ENCODE data around the gene ARSI.

DNA sequence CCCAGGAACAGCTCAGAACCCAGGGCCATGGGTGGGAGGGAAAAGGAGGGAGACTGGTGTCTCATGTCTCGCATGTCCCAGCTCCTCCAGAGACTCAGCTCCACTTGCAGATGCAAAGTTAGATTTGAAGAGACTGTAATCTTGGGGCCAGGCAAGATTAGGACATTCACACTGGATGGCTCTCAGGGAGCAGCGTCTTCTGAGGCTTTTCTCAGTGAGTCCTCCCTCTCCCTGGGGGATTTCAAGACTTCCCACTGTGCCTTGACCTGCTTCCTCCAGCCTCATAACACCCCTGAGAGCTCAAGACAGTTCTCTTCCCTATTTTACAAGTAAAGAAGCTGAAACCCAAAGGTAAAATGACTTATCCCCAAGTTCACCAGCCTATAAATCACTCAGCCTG lies 44.3 kb upstream of the ARSI start:
- TF ChIP-seq, protein P1, sequence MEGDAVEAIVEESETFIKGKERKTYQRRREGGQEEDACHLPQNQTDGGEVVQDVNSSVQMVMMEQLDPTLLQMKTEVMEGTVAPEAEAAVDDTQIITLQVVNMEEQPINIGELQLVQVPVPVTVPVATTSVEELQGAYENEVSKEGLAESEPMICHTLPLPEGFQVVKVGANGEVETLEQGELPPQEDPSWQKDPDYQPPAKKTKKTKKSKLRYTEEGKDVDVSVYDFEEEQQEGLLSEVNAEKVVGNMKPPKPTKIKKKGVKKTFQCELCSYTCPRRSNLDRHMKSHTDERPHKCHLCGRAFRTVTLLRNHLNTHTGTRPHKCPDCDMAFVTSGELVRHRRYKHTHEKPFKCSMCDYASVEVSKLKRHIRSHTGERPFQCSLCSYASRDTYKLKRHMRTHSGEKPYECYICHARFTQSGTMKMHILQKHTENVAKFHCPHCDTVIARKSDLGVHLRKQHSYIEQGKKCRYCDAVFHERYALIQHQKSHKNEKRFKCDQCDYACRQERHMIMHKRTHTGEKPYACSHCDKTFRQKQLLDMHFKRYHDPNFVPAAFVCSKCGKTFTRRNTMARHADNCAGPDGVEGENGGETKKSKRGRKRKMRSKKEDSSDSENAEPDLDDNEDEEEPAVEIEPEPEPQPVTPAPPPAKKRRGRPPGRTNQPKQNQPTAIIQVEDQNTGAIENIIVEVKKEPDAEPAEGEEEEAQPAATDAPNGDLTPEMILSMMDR (conservative IDR thresholded peaks at IDR 0.05 in 1 of 2, IDR thresholded peaks at IDR 0.05 in 1 of 2; ENCODE audit: extremely low read depth in 1 of 2, insufficient read depth in 1 of 2, low read depth in 1 of 2, low read length in 2 of 2): no peak
- no peak for TF ChIP-seq EZH2 (IDR thresholded peaks at IDR 0.05; ENCODE audit: borderline replicate concordance, low read length)

All from mammary epithelial cell (primary cell).